ENCODE results near the gene MGAT3. TPM values are rescaled to one million over a fixed set of nuclear protein-coding genes. Genes with fewer than 3 reads are reported as not detected.

Gene MGAT3
- total RNA-seq, 6 donors from 2014 or later, result 5.2 to 45.0 (median 26.0) TPM

DNA sequence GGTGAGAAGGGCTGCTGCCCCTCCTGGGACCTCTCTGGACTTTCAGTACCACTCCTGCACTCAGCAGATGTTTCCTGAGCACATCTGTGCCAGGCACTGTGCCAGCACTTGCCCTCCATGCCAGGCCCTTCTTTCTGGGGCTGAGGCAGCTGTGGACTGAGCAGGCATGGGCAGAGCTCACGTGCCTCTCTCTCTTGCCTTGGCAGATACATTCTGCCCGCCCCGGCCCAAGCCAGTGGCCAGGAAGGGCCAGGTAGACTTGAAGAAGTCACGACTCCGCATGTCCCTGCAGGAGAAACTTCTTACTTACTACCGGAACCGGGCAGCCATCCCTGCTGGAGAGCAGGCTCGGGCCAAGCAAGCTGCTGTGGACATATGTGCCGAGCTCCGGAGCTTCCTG lies 55.2 kb downstream of the MGAT3 start:
- ATAC-seq (ENCODE audit: low FRiP score in 2 of 2) (no peak), DNase-seq (no peak)
- 96 to 100% methylated on average over 5 to 9 of the region's 10 CpGs for WGBS, 2 donors
- Histone ChIP-seq H3K27me3 (no peaks in the 10 kb centered on the region), H3K4me1 (no peaks in the 10 kb centered on the region), H3K4me3 (no peak overlapping the region), H3K36me3 (peaks cover 32 to 96% (median 68%) of the 10 kb centered on the region in 4 donors), H3K27ac (no peak overlapping the region), H3K9me3 (no peaks in the 10 kb centered on the region)
- TF ChIP-seq POLR2A (IDR thresholded peaks at IDR 0.05), result no peak
- TF ChIP-seq EP300 (IDR thresholded peaks at IDR 0.05), result no peak
- TF ChIP-seq POLR2AphosphoS5 (IDR thresholded peaks at IDR 0.05), result no peak
- TF ChIP-seq, protein P1, sequence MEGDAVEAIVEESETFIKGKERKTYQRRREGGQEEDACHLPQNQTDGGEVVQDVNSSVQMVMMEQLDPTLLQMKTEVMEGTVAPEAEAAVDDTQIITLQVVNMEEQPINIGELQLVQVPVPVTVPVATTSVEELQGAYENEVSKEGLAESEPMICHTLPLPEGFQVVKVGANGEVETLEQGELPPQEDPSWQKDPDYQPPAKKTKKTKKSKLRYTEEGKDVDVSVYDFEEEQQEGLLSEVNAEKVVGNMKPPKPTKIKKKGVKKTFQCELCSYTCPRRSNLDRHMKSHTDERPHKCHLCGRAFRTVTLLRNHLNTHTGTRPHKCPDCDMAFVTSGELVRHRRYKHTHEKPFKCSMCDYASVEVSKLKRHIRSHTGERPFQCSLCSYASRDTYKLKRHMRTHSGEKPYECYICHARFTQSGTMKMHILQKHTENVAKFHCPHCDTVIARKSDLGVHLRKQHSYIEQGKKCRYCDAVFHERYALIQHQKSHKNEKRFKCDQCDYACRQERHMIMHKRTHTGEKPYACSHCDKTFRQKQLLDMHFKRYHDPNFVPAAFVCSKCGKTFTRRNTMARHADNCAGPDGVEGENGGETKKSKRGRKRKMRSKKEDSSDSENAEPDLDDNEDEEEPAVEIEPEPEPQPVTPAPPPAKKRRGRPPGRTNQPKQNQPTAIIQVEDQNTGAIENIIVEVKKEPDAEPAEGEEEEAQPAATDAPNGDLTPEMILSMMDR (IDR thresholded peaks at IDR 0.05), result no peak

DNA sequence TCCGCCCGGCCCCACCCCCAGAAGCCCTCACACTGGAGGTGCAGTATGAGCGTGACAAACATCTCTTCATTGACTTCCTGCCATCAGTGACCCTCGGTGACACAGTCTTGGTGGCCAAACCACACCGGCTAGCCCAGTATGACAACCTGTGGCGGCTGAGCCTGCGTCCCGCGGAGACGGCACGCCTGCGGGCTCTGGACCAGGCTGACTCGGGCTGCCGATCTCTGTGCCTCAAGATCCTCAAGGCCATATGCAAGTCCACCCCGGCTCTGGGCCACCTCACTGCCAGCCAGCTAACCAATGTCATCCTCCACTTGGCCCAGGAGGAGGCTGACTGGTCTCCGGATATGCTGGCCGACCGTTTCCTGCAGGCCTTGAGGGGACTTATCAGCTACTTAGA lies 57.0 kb downstream of the MGAT3 start:
- Histone ChIP-seq H3K36me3 (peaks cover 29 to 78% (median 57%) of the 10 kb centered on the region in 4 donors), H3K4me1 (peaks cover 4 to 6% (median 5%) of the 10 kb centered on the region in 4 donors), H3K9me3 (no peaks in the 10 kb centered on the region), H3K27me3 (no peaks in the 10 kb centered on the region), H3K4me3 (no peak overlapping the region), H3K27ac (no peak overlapping the region)
- WGBS, 2 donors, result 82% methylated on average over 17 of the region's 18 CpGs; no CpG with 5 or more reads in 1 of the 2 donors
- TF ChIP-seq POLR2A (IDR thresholded peaks at IDR 0.05) (no peak), EP300 (IDR thresholded peaks at IDR 0.05) (no peak), POLR2AphosphoS5 (IDR thresholded peaks at IDR 0.05) (no peak)
- TF ChIP-seq, protein P1 (IDR thresholded peaks at IDR 0.05), result no peak
- ATAC-seq (ENCODE audit: low FRiP score in 2 of 2) (no peak), DNase-seq (no peak)

DNA sequence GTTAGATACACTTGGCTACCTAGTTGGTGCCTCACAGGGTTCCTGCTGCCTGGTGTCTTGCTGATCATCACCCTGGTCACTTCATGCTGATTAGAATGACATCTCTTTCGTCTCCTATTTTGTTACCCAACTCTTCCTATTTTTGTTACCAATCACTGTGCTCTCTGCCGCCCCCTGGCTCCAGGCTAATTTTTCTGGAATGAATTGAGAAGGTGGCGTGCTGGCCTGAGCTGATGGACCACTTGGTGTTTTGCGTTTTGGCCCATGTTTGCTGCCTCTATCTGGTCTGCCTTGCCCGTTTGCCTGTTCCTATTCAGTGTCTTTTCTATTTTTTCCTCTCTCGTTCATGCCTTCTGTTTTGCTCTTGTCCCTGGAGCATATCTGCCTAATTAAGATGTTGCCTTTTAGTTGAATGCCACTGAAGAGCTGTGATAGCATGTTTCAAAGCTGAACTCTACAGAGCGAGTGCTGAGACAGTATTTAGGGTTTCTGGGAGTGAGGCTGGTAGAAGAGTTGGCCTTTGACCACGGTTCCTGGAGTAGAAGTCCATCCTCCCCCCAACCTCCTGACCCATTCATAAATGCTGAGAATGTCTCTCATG lies 57.7 kb downstream of the MGAT3 start:
- Histone ChIP-seq H3K9me3 (no peaks in the 10 kb centered on the region), H3K36me3 (peaks cover 27 to 73% (median 51%) of the 10 kb centered on the region in 4 donors), H3K4me1 (peaks cover 9 to 12% (median 11%) of the 10 kb centered on the region in 4 donors), H3K27ac (no peak overlapping the region), H3K4me3 (no peak overlapping the region), H3K27me3 (no peaks in the 10 kb centered on the region)
- TF ChIP-seq, protein P1 (IDR thresholded peaks at IDR 0.05), result peak; percentile 52 to 64 (median 57)
- no peak for TF ChIP-seq EP300 (IDR thresholded peaks at IDR 0.05)
- no peak for DNase-seq
- ATAC-seq (ENCODE audit: low FRiP score in 2 of 2), result peak in 1 of 2 donors; percentile 58
- 46 to 49% methylated on average over 8 of the region's 8 CpGs for WGBS, 2 donors

DNA sequence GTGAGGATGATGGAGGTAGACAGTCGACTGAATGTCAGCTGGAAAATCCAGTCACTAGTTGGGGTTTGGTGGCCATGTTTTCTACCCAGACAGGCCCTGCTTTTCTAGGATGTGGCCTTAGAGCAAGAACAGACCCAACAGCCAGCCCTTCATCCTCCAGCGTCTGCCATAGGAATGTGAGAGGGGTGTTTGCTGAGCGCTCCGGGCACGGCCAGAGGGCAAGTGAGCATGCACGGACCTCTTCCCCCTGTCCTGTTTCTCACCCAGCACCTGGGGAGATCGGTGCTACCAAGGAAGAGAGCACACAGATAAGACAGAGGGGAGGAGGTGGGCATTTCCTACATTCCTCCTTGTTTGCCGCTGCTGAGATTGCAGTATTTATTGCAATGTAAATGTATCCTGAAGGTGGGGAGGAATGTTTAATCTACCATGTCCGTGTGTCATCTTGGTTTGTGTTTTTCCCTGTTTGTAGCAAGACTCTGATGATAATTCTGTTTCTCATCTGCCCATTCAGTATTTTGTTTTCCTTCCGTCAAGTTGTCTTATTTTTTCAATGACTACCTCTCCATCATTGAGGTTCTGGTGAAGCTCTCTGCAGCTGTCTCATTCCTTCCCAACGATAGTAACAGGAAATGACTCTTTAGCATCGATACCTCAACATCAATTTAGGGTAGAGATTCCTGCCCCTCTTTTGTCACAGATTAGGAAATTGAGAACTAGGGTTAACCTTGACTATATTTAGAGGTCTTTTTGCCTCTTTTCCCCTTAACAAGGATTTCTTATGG lies 58.6 kb downstream of the MGAT3 start:
- ATAC-seq (ENCODE audit: low FRiP score in 2 of 2), result no peak
- Histone ChIP-seq H3K4me3 (no peak overlapping the region), H3K4me1 (peaks cover 9 to 12% (median 11%) of the 10 kb centered on the region in 4 donors), H3K27me3 (no peaks in the 10 kb centered on the region), H3K36me3 (peaks cover 27 to 65% (median 45%) of the 10 kb centered on the region in 4 donors), H3K27ac (no peak overlapping the region), H3K9me3 (no peaks in the 10 kb centered on the region)
- WGBS, 2 donors, result 87 to 91% methylated on average over 10 to 12 of the region's 12 CpGs
- TF ChIP-seq EP300 (IDR thresholded peaks at IDR 0.05) (no peak), POLR2A (IDR thresholded peaks at IDR 0.05) (no peak), POLR2AphosphoS5 (IDR thresholded peaks at IDR 0.05) (no peak)
- TF ChIP-seq, protein P1 (IDR thresholded peaks at IDR 0.05), result no peak
- DNase-seq, result no peak

Data from upper lobe of left lung (tissue), 6 donors.